PC-3 (cell line): ENCODE results near the gene PSMB10.

Experiments used
- CTCF ChIP-seq: fragments of 300-600 bp; sonication (generic); conservative IDR thresholded peaks from 2 replicates; pipeline ENCODE4 v1.5.1; 2017; ENCODE audit warnings: antibody characterized with exemption, low read depth, mild to moderate bottlenecking, low read length
- EZH2 ChIP-seq: fragments of 300-600 bp; sonication (generic); IDR thresholded peaks from one replicate; pipeline ENCODE4 v1.6.1; 2017; ENCODE audit warnings: antibody characterized with exemption, mild to moderate bottlenecking, low read length; ENCODE audit not compliant: unreplicated experiment

GRCh38 chr16:67886387-67886786 is 50.3 kb downstream of the PSMB10 start:
- TF ChIP-seq CTCF (no peak), EZH2 (no peak)
